ENCODE measurements around the gene IL24.

The IL24 gene

DNA sequence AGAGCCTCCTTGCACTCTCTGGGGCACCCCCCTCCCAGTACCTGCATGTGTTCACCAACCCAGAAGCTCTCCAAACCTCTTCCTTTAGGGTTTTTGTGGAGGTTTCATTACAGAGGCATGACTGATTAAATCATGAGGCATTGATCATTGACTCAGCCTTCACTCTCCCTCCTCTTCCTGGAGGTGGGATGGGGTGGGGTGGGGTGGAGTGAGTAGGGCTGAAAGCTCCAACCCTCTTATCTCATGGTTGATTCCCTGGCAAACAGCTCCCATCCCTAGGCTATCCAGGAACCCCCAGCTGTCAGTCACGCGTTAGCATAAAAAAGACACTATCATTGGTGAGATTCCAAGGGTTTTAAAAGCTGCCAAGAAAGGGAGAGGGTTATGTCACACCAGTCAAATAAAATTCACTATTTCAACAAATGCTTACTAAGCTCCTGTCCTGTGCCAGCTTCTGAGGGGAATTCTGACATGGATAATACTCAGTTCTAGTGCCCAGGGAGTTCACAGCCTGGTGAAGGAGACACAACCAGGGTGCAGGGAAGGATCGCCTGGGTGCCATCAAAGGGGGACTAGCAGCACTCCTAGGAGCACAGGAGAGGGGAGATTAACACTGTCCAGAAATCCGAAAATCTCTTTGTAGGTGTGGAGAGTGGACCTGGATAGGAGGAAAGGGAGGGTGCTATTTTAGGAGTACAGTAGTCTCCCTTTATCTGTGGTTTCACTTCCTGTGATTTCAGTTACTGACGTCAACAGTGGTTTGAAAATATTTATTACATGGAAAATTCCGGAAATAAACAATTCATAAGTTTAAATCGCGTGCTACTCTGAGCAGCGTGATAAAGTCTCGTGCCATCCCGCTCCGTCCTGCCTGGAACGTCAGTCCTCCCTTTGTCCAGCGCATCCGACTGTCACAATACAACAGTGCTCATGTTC lies 6.8 kb upstream of the IL24 start:
- Histone ChIP-seq H3K27ac (no peak overlapping the region), H3K9me3 (ENCODE audit: severe bottlenecking) (no peaks in the 10 kb centered on the region), H3K27me3 (ENCODE audit: insufficient read depth, low read depth, severe bottlenecking) (peaks cover 97% of the 10 kb centered on the region), H3K4me3 (ENCODE audit: low read depth, low read length) (no peak overlapping the region), H3K36me3 (no peaks in the 10 kb centered on the region)
- no peak for DNase-seq
- no peak for TF ChIP-seq CTCF (IDR thresholded peaks at IDR 0.05; ENCODE audit: low read depth, low read length)

DNA sequence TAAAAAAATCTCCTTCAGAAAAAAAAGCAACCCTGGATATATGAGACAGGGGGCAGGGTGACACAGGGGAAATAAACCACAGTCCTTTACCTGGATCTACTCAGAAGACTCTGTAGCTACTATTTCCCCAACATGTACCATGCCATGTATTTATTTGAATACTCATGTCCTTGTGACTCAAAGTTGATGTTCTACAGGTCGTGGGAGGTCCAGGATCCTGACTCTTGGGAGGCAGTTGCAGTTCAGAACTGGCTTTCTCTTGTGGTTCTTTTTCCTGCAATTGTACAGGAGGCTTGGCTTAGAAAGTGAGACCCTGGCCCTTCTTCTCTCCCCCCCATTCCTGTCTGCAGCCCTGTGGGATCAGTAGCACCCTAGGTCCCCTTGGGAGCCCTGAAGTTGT lies 5.8 kb upstream of the IL24 start:
- Histone ChIP-seq H3K27me3 (ENCODE audit: insufficient read depth, low read depth, severe bottlenecking) (peaks cover 97% of the 10 kb centered on the region), H3K4me3 (ENCODE audit: low read depth, low read length) (no peak overlapping the region), H3K9me3 (ENCODE audit: severe bottlenecking) (no peaks in the 10 kb centered on the region), H3K36me3 (no peaks in the 10 kb centered on the region), H3K27ac (no peak overlapping the region)
- no peak for DNase-seq
- TF ChIP-seq CTCF (IDR thresholded peaks at IDR 0.05; ENCODE audit: low read depth, low read length) = no peak

DNA sequence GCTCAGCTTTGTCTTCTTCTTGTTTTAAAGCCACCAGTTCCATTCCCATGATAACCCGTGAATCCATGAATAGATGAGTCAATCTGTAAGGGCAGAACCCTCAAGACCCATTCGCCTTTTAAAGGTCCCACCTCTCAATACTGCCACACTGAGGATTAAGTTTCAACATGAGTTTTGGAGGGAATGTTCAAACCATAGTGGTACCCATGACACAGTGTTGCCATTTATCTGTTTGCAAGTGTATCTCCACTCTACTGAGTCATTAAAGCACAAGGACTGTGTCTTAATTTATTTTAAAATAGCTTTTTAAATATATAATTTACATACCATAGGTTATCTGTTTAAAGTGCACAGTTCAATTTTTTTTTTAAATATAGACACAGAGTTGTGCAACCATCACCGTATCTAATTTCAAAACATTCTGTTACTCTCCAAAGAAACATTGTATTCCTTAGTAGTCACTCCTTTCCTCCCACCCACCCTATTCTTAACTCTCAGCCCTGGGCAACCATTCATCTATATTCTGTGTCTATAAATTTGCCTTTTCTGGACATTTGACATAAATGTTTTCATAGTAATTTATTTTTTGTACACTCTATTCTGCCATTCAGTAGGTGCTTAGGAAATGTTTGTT lies 4.8 kb upstream of the IL24 start:
- H3K36me3 ChIP-seq = no peaks in the 10 kb centered on the region
- H3K27ac ChIP-seq = no peak overlapping the region
- H3K27me3 ChIP-seq (ENCODE audit: insufficient read depth, low read depth, severe bottlenecking) = peaks cover 97% of the 10 kb centered on the region
- DNase-seq = no peak
- no peak overlapping the region for H3K4me3 ChIP-seq (ENCODE audit: low read depth, low read length)
- no peak for TF ChIP-seq CTCF (IDR thresholded peaks at IDR 0.05; ENCODE audit: low read depth, low read length)
- H3K9me3 ChIP-seq (ENCODE audit: severe bottlenecking) = no peaks in the 10 kb centered on the region

DNA sequence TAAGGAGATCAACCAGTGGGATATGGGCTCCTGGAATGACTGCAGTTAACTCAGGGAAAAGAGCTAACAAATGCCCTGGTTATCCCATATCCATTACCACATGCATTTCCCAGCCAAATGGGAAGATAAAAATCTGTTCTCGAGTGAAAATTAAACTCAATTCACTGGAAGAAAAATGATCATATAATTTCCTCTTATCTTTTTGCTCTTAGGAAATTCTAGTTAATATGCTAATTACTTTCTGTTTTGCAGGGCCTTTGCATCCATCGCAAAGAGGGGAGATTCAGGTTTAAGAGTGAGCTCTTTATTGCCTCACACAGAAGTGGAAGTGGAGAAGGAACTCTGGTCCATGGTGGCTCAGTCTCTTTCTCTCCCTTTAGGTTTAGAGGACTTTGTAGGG lies 3.9 kb upstream of the IL24 start:
- H3K36me3 ChIP-seq = no peaks in the 10 kb centered on the region
- no peak for TF ChIP-seq CTCF (IDR thresholded peaks at IDR 0.05; ENCODE audit: low read depth, low read length)
- H3K27me3 ChIP-seq (ENCODE audit: insufficient read depth, low read depth, severe bottlenecking) = peaks cover 96% of the 10 kb centered on the region
- no peak overlapping the region for H3K4me3 ChIP-seq (ENCODE audit: low read depth, low read length)
- DNase-seq = no peak
- H3K9me3 ChIP-seq (ENCODE audit: severe bottlenecking) = no peaks in the 10 kb centered on the region
- no peak overlapping the region for H3K27ac ChIP-seq

- peak; percentile 7 for DNase-seq
- no peak overlapping the region for H3K4me3 ChIP-seq (ENCODE audit: low read depth, low read length)
- H3K36me3 ChIP-seq = no peaks in the 10 kb centered on the region
- no peak for TF ChIP-seq CTCF (IDR thresholded peaks at IDR 0.05; ENCODE audit: low read depth, low read length)
- no peaks in the 10 kb centered on the region for H3K9me3 ChIP-seq (ENCODE audit: severe bottlenecking)
- H3K27me3 ChIP-seq (ENCODE audit: insufficient read depth, low read depth, severe bottlenecking) = peaks cover 99% of the 10 kb centered on the region
- no peak overlapping the region for H3K27ac ChIP-seq
Observed at GRCh38 chr1:206895325-206895724, 1.9 kb upstream of the IL24 start.
